IMR-90 (cell line): ENCODE results near the gene CKS1B. TPM values are rescaled to one million over a fixed set of nuclear protein-coding genes. Genes with fewer than 3 reads are reported as not detected.

Experiments
- ATAC-seq: fragments of 200-7000 bp; cut with Tn5 transposase; 2 replicates; pipeline ENCODE4 v1.9.1; 2020; ENCODE audit warnings: low read depth, mild to moderate bottlenecking, moderate library complexity
- BruUV-seq: library from RNA; stranded (reverse); fragments of 400-500 nt; replicated peaks from 2 replicates; lab custom pipeline; 2021; lab: Mats Ljungman, UMichigan
- CTCF ChIA-PET: fragments of 300-600 bp; formaldehyde crosslinking; extraction: SDS; loops from one replicate; lab custom pipeline; 2021; ENCODE audit warnings: antibody characterized with exemption; lab: Yijun Ruan, JAX
- POLR2A ChIA-PET: fragments of 300-600 bp; sonication (Branson Sonifier 250); formaldehyde crosslinking; loops from one replicate; lab custom pipeline; 2022; ENCODE audit warnings: antibody characterized with exemption; ENCODE audit not compliant: unreplicated experiment; lab: Charles Lee
- DNase-seq: peaks from one replicate; pipeline ENCODE4 v3.0.0; 2013
- H2AFZ ChIP-seq: replicated peaks from 2 replicates; pipeline ENCODE3; 2013; ENCODE audit warnings: low read length, mild to moderate bottlenecking; ENCODE audit not compliant: poor library complexity
- H2AK5ac ChIP-seq: 2 replicates; pipeline ENCODE4 v1.6.1; 2013; ENCODE audit warnings: low read depth, low read length, inconsistent platforms
- H2AK9ac ChIP-seq: replicated peaks from 2 replicates; pipeline ENCODE3; 2013; ENCODE audit warnings: mild to moderate bottlenecking, low read depth, low read length, moderate library complexity; ENCODE audit not compliant: poor library complexity
- H2BK120ac ChIP-seq: 2 replicates; pipeline ENCODE4 v1.6.1; 2013; ENCODE audit warnings: low read depth, low read length, inconsistent platforms
- H2BK15ac ChIP-seq: 3 replicates; pipeline ENCODE4 v1.6.1; 2013; ENCODE audit warnings: low read depth, low read length, inconsistent platforms
- H2BK20ac ChIP-seq: 2 replicates; pipeline ENCODE4 v1.6.1; 2013; ENCODE audit warnings: low read depth, mild to moderate bottlenecking, inconsistent platforms, low read length, moderate library complexity
- H2BK5ac ChIP-seq: 2 replicates; pipeline ENCODE4 v1.6.1; 2013; ENCODE audit warnings: mild to moderate bottlenecking, low read depth, low read length, inconsistent platforms; ENCODE audit not compliant: poor library complexity, severe bottlenecking
- H3K14ac ChIP-seq: replicated peaks from 2 replicates; pipeline ENCODE4 v1.6.1; 2013; ENCODE audit warnings: low read depth, low read length, inconsistent platforms
- H3K18ac ChIP-seq: 2 replicates; pipeline ENCODE4 v1.6.1; 2013; ENCODE audit warnings: low read depth, low read length, control low read depth
- H3K23ac ChIP-seq: 2 replicates; pipeline ENCODE4 v1.6.1; 2013; ENCODE audit warnings: low read depth, low read length, inconsistent platforms
- H3K27ac ChIP-seq: 2 replicates; pipeline ENCODE4 v1.5.1; 2013; ENCODE audit warnings: mild to moderate bottlenecking, control low read depth, low read length; ENCODE audit not compliant: insufficient read depth
- H3K27me3 ChIP-seq: 2 replicates; pipeline ENCODE4 v1.6.1; 2013; ENCODE audit warnings: low read length; ENCODE audit not compliant: control insufficient read depth, insufficient read depth
- H3K36me3 ChIP-seq: 2 replicates; pipeline ENCODE4 v1.6.1; 2013; ENCODE audit warnings: low read length, mixed read lengths; ENCODE audit not compliant: control insufficient read depth, insufficient read depth
- H3K4ac ChIP-seq: 2 replicates; pipeline ENCODE4 v1.6.1; 2013; ENCODE audit warnings: low read depth, low read length, inconsistent platforms
- H3K4me1 ChIP-seq: 2 replicates; pipeline ENCODE4 v1.6.1; 2013; ENCODE audit warnings: low read length, mixed read lengths; ENCODE audit not compliant: control insufficient read depth, insufficient read depth
- H3K4me2 ChIP-seq: 2 replicates; pipeline ENCODE4 v1.6.1; 2013; ENCODE audit warnings: low read depth, mild to moderate bottlenecking, control low read depth, low read length, moderate library complexity
- H3K4me3 ChIP-seq: 2 replicates; pipeline ENCODE4 v1.5.1; 2013; ENCODE audit warnings: low read depth, mild to moderate bottlenecking, control low read depth, low read length, moderate library complexity; ENCODE audit not compliant: insufficient read depth
- H3K56ac ChIP-seq: 2 replicates; pipeline ENCODE4 v1.6.1; 2013; ENCODE audit warnings: low read length, inconsistent platforms; ENCODE audit not compliant: insufficient read depth; ENCODE audit errors: extremely low read depth
- H3K79me1 ChIP-seq, 2 experiments: 2 replicates each; pipeline ENCODE4 v1.6.1; 2013; ENCODE audit warnings: low read length in 2 of 2, inconsistent platforms in 1 of 2, low read depth in 1 of 2
- H3K9ac ChIP-seq: 2 replicates; pipeline ENCODE4 v1.6.1; 2013; ENCODE audit warnings: low read depth, low read length, control low read depth
- H3K9me1 ChIP-seq: 2 replicates; pipeline ENCODE4 v1.6.1; 2013; ENCODE audit warnings: low read length, inconsistent platforms; ENCODE audit not compliant: insufficient read depth
- H3K9me3 ChIP-seq: 2 replicates; pipeline ENCODE4 v1.6.1; 2013; ENCODE audit warnings: low read length; ENCODE audit not compliant: control insufficient read depth, insufficient read depth
- H4K20me1 ChIP-seq: 2 replicates; pipeline ENCODE4 v1.6.1; 2013; ENCODE audit warnings: low read length, inconsistent platforms; ENCODE audit not compliant: insufficient read depth
- H4K5ac ChIP-seq: 2 replicates; pipeline ENCODE4 v1.6.1; 2013; ENCODE audit warnings: mild to moderate bottlenecking, low read depth, low read length, control low read depth
- H4K8ac ChIP-seq, 2 experiments: 2 replicates each; pipeline ENCODE4 v1.6.1; 2013; ENCODE audit warnings: low read depth in 2 of 2, low read length in 2 of 2, control low read depth in 1 of 2, inconsistent platforms in 1 of 2
- H4K91ac ChIP-seq: 2 replicates; pipeline ENCODE4 v1.6.1; 2013; ENCODE audit warnings: low read depth, low read length, inconsistent platforms; ENCODE audit not compliant: insufficient read depth
- BHLHE40 ChIP-seq: fragments of 150-350 bp; IDR thresholded peaks from 2 replicates; pipeline ENCODE4 v1.6.1; 2016; ENCODE audit warnings: mild to moderate bottlenecking, low read depth, low read length
- CEBPB ChIP-seq: IDR thresholded peaks from 2 replicates; pipeline ENCODE4 v1.6.1; 2012; ENCODE audit warnings: low read depth, low read length, improper control_type of control experiment
- FOS ChIP-seq: fragments of 150-350 bp; IDR thresholded peaks from 2 replicates; pipeline ENCODE4 v1.6.1; 2016; ENCODE audit warnings: low read depth, low read length
- MAFK ChIP-seq: IDR thresholded peaks from 2 replicates; pipeline ENCODE4 v1.6.1; 2012; ENCODE audit warnings: low read depth, low read length, improper control_type of control experiment
- MAZ ChIP-seq: IDR thresholded peaks from 2 replicates; pipeline ENCODE4 v1.6.1; 2012; ENCODE audit warnings: low read depth, mild to moderate bottlenecking, low read length, improper control_type of control experiment, moderate library complexity, borderline replicate concordance
- MXI1 ChIP-seq: IDR thresholded peaks from 2 replicates; pipeline ENCODE4 v1.6.1; 2012; ENCODE audit warnings: low read depth, mild to moderate bottlenecking, low read length, moderate library complexity, borderline replicate concordance
- NFE2L2 ChIP-seq: fragments of 150-350 bp; IDR thresholded peaks from 2 replicates; pipeline ENCODE4 v1.6.1; 2016; ENCODE audit warnings: low read depth, mild to moderate bottlenecking, low read length
- POLR2A ChIP-seq: IDR thresholded peaks from 2 replicates; pipeline ENCODE4 v1.6.1; 2012; ENCODE audit warnings: mild to moderate bottlenecking, low read depth, low read length
- RAD21 ChIP-seq: IDR thresholded peaks from 2 replicates; pipeline ENCODE4 v1.6.1; 2012; ENCODE audit warnings: low read length, improper control_type of control experiment
- RCOR1 ChIP-seq: IDR thresholded peaks from 2 replicates; pipeline ENCODE4 v1.6.1; 2012; ENCODE audit warnings: mild to moderate bottlenecking, low read length, improper control_type of control experiment; ENCODE audit not compliant: insufficient replicate concordance
- RFX5 ChIP-seq: IDR thresholded peaks from 2 replicates; pipeline ENCODE4 v1.8.0; 2012; ENCODE audit warnings: low read depth, mild to moderate bottlenecking, low read length, moderate library complexity
- WGBS, 2 experiments: methylation state at CpG; one replicate each; pipeline versions ENCODE4 v1.1.5 to v1.1.7; 2013; ENCODE audit warnings: missing lambda C conversion rate in 2 of 2; ENCODE audit not compliant: insufficient read length in 1 of 2; ENCODE audit errors: extremely low coverage in 2 of 2; 5-methylcytosine and 5-hydroxymethylcytosine counted together
- dilution Hi-C: fragments of 300-500 bp; cut with HindIII; formaldehyde crosslinking; loops from one replicate; pipeline ENCODE4 v1.14.3; 2018; ENCODE audit warnings: low sequenced_read_pairs; ENCODE audit not compliant: unreplicated experiment
- in situ Hi-C: fragments of 300-500 bp; cut with MboI; formaldehyde crosslinking; loops from 3 replicates; pipeline ENCODE4 v1.14.3; 2019; ENCODE audit warnings: low sequenced_read_pairs, inconsistent platforms, mixed read lengths
- intact Hi-C: fragments of 100-400 bp; cut with micrococcal nuclease; formaldehyde crosslinking; loops from 2 replicates; pipeline ENCODE4 v1.10.0; 2022
- polyA plus RNA-seq, 3 experiments: library from polyadenylated mRNA; depleted of rRNA; stranded (reverse); fragments of >200 nt; gene quantifications; 2 replicates each; pipeline ENCODE4 v1.2.3, GENCODE V29; 2012; ENCODE audit warnings: low replicate concordance in 1 of 3
- total RNA-seq: library from RNA; depleted of rRNA; stranded (reverse); fragments of >200 nt; gene quantifications from 2 replicates; pipeline ENCODE4 v1.2.3, GENCODE V29; 2012
- TF ChIP-seq, protein P1 (sequence below): fragments of 150-350 bp; IDR thresholded peaks from 2 replicates; pipeline ENCODE4 v1.6.1; 2016; ENCODE audit warnings: low read depth, mild to moderate bottlenecking, low read length, moderate library complexity, borderline replicate concordance
- TF ChIP-seq, protein P2 (sequence below): conservative IDR thresholded peaks from 2 replicates; pipeline ENCODE4 v1.5.1; 2012; ENCODE audit warnings: mild to moderate bottlenecking, low read depth, low read length, improper control_type of control experiment
- TF ChIP-seq, protein P3 (sequence below): fragments of 150-350 bp; IDR thresholded peaks from 2 replicates; pipeline ENCODE4 v1.6.1; 2017; ENCODE audit warnings: mild to moderate bottlenecking, antibody characterized with exemption, low read length, low read depth

The CKS1B gene
- total and polyA plus RNA-seq, 2 of the 4 experiments (the other 2 are of a cell fraction): 140 to 195 TPM

DNA sequence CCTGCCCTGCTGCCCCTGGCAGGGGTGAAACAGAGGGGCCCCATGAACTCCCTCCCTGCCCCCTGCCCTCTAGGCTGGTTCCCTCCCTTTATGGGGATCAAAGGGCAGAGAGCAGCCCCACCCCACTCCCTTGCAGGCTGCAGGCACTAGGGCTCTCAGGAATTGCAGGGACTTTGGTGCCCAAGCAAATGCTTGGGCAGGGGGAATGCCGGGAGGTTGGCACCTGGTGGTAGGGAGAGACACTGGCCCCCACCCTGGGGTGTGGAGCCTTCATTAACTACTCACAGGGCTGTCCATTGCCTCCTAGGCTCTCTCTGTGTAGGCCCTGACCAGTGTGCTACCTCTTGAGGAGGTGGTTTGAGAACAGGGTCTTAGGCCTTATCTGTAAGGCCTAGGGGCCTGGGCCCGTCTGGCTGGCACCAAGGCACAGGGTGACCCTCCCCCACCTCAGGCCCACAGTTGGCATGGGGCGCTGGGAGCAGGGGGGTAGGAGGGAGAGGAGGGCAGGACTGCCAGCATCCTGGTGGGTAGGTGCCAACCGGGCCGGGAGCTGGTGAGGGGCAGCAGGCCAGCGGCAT, 32.9 kb downstream of the CKS1B start:
- no CpG with 5 or more reads among the region's 6 CpGs for WGBS, 2 experiments
- no peak overlapping the region for H2BK20ac ChIP-seq
- peaks cover 15% of the 10 kb centered on the region for H3K4me1 ChIP-seq
- H4K91ac ChIP-seq: no peak overlapping the region
- no peak overlapping the region for H3K27ac ChIP-seq
- ChIA-PET CTCF (interaction anchor here (1.1 kb wide), 1 partner anchor 10 kb away, joined by 4 read pairs; no protein-coding TSS in a partner anchor), POLR2A (interaction anchor here (0.6 kb wide), 1 partner anchor 11 kb away, joined by 14 read pairs; no protein-coding TSS in a partner anchor)
- peaks cover 11% of the 10 kb centered on the region for H4K20me1 ChIP-seq
- in situ Hi-C loops: no loop called here
- no TSS peak for BruUV-seq
- no peak overlapping the region for H3K4me3 ChIP-seq
- no peak for DNase-seq
- peaks cover 12% of the 10 kb centered on the region for H3K9me1 ChIP-seq
- H2AK5ac ChIP-seq: no peak overlapping the region
- no peak overlapping the region for H3K56ac ChIP-seq
- no peak overlapping the region for H4K8ac ChIP-seq
- no peak overlapping the region for H2BK120ac ChIP-seq
- H3K4me2 ChIP-seq: no peak overlapping the region
- H2AK9ac ChIP-seq: no peak overlapping the region
- peaks cover 2% of the 10 kb centered on the region for H3K36me3 ChIP-seq
- H3K18ac ChIP-seq: no peak overlapping the region
- peaks cover 14 to 59% of the 10 kb centered on the region in 2 experiments for H3K79me1 ChIP-seq
- TF ChIP-seq NFE2L2 (no peak), CEBPB (no peak), RAD21 (no peak), RFX5 (no peak), MAZ (no peak), FOS (no peak), MXI1 (no peak), MAFK (no peak), BHLHE40 (no peak), POLR2A (no peak), RCOR1 (no peak)
- TF ChIP-seq, protein P1, sequence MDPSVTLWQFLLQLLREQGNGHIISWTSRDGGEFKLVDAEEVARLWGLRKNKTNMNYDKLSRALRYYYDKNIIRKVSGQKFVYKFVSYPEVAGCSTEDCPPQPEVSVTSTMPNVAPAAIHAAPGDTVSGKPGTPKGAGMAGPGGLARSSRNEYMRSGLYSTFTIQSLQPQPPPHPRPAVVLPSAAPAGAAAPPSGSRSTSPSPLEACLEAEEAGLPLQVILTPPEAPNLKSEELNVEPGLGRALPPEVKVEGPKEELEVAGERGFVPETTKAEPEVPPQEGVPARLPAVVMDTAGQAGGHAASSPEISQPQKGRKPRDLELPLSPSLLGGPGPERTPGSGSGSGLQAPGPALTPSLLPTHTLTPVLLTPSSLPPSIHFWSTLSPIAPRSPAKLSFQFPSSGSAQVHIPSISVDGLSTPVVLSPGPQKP: no peak
- TF ChIP-seq, protein P2, sequence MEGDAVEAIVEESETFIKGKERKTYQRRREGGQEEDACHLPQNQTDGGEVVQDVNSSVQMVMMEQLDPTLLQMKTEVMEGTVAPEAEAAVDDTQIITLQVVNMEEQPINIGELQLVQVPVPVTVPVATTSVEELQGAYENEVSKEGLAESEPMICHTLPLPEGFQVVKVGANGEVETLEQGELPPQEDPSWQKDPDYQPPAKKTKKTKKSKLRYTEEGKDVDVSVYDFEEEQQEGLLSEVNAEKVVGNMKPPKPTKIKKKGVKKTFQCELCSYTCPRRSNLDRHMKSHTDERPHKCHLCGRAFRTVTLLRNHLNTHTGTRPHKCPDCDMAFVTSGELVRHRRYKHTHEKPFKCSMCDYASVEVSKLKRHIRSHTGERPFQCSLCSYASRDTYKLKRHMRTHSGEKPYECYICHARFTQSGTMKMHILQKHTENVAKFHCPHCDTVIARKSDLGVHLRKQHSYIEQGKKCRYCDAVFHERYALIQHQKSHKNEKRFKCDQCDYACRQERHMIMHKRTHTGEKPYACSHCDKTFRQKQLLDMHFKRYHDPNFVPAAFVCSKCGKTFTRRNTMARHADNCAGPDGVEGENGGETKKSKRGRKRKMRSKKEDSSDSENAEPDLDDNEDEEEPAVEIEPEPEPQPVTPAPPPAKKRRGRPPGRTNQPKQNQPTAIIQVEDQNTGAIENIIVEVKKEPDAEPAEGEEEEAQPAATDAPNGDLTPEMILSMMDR: no peak
- TF ChIP-seq, protein P3, sequence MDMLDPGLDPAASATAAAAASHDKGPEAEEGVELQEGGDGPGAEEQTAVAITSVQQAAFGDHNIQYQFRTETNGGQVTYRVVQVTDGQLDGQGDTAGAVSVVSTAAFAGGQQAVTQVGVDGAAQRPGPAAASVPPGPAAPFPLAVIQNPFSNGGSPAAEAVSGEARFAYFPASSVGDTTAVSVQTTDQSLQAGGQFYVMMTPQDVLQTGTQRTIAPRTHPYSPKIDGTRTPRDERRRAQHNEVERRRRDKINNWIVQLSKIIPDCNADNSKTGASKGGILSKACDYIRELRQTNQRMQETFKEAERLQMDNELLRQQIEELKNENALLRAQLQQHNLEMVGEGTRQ: no peak
- intact Hi-C loops: no loop called here
- H3K14ac ChIP-seq: no peak overlapping the region
- no peaks in the 10 kb centered on the region for H3K27me3 ChIP-seq
- H2BK5ac ChIP-seq: no peak overlapping the region
- no peak overlapping the region for H2AFZ ChIP-seq
- ATAC-seq: no peak
- no peak overlapping the region for H3K4ac ChIP-seq
- dilution Hi-C loops: no loop called here
- H4K5ac ChIP-seq: no peak overlapping the region
- no peak overlapping the region for H2BK15ac ChIP-seq
- no peaks in the 10 kb centered on the region for H3K9me3 ChIP-seq
- no peak overlapping the region for H3K23ac ChIP-seq
- H3K9ac ChIP-seq: no peak overlapping the region
